Measurements from ENCODE around the gene PLD1.

DNA sequence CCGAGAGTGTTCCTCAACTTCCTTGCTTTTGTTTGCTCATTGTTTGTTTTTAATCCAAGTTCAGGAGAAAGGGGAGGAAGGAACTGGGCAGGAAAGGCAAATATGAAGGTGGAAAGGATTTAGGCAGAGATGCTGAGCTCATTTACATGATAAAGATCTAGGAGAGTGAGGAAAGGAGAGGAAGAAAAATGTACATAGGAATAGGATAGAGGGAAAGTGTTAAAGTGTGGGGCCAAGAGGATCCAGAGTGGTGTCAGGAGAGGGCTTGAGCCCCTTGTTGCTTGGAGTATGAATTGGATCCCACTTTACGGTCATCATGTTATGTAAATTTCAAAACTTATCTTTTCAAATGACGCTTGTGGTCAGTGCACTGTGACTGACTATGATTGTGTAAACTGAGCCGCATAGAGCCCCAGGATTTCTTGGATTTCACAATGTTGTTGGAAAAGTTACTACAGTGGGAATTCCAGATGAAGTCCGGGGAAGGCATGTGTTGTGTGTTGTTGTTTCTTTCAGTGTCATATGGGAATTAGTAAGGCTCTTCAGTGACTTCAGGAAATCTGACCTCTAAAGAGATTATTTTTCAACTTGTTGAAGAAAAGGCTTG lies 15.0 kb upstream of the PLD1 start:
- no peak for TF ChIP-seq CTCF (IDR thresholded peaks at IDR 0.05)
- TF ChIP-seq POLR2A (IDR thresholded peaks at IDR 0.05): no peak

Data from esophagus squamous epithelium (tissue), 4 donors.